ENCODE measurements around the gene ARHGAP6.

DNA sequence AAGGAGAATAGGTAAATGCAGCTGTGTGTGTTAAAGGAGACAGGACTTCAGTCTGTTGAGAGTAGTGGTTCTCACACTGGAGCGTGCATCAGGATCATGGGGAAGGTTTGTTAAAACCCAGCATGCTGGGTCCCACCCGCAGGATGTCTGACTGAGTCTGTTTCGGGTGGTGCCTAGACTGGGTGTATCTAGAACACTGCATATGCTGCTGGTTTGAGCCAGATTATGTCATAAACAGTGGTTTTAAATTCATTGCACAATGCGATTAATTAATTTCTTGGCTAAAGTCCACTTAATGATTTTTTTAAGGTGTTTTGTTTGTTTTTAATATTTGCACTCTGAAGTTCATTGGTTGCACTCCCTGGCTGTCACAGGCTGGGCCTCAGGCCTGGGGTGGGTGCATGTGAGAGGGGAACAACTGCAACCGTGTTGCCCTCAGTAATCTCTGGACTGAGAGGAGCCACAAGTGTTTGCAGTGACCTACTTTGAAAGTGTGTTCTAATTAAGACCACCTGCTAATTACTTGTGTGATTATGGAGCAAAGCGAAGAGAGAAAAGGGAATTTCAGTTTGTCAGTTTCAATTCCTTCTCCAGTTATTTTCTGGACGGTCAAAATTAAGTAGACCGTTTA is 546.3 kb downstream of the ARHGAP6 start:
- TF ChIP-seq, protein P1, sequence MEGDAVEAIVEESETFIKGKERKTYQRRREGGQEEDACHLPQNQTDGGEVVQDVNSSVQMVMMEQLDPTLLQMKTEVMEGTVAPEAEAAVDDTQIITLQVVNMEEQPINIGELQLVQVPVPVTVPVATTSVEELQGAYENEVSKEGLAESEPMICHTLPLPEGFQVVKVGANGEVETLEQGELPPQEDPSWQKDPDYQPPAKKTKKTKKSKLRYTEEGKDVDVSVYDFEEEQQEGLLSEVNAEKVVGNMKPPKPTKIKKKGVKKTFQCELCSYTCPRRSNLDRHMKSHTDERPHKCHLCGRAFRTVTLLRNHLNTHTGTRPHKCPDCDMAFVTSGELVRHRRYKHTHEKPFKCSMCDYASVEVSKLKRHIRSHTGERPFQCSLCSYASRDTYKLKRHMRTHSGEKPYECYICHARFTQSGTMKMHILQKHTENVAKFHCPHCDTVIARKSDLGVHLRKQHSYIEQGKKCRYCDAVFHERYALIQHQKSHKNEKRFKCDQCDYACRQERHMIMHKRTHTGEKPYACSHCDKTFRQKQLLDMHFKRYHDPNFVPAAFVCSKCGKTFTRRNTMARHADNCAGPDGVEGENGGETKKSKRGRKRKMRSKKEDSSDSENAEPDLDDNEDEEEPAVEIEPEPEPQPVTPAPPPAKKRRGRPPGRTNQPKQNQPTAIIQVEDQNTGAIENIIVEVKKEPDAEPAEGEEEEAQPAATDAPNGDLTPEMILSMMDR (IDR thresholded peaks at IDR 0.05; ENCODE audit: low read length): no peak
- TF ChIP-seq EZH2 (optimal IDR thresholded peaks at IDR 0.05; ENCODE audit: low read depth, low read length): no peak
